ENCODE data around the gene REC114.
"Not testable (repeated sequence)": the region's sequence is repeated elsewhere in the genome, so short reads cannot be mapped to it uniquely, and the experiment has no call there.

REC114 gene, protein sequence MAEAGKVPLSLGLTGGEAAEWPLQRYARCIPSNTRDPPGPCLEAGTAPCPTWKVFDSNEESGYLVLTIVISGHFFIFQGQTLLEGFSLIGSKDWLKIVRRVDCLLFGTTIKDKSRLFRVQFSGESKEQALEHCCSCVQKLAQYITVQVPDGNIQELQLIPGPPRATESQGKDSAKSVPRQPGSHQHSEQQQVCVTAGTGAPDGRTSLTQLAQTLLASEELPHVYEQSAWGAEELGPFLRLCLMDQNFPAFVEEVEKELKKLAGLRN

DNA sequence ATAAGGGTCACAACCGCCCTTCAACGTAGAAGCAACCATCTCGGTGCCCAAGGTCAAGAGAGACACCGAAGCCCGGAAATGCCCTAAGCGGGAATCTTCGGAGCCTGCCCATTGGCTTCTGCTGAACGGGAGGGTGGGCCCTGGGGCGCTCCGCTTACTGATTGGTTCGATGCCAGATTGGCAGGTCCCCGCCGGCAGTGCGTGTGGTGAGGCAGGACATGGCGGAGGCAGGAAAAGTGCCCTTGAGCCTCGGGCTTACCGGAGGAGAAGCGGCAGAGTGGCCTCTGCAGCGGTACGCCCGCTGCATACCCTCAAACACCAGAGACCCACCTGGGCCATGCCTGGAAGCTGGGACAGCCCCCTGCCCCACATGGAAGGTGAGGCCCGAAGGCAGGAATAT lies at the start of gene REC114:
Gene REC114, plus strand, starts transcription at position 197 of the 400 bp plus-strand sequence. Its CDS starts 22 bp downstream, at position 219.
- DNase-seq (ENCODE audit: low read depth) = no peak

DNA sequence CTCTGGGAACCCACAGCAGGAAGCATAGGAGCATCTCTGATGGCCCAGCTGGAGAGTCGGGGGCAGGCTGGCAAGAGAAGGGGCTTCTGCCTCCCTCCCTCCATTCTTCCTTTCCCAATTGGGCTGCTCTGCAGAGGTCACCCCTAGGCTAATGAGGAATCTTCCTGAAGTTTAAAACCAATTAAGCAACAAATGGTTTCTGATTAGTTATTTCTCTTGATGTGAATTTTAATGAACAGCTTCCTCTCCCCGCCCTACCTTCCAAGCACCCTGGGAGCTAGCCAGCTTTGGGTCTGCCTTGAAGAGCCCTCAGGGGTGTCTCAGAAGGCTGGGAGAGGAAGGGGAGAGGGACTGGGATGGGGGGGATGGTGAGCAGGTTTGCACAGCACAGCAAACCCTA lies 49.6 kb upstream of the REC114 start:
- DNase-seq (ENCODE audit: low read depth) = no peak

DNA sequence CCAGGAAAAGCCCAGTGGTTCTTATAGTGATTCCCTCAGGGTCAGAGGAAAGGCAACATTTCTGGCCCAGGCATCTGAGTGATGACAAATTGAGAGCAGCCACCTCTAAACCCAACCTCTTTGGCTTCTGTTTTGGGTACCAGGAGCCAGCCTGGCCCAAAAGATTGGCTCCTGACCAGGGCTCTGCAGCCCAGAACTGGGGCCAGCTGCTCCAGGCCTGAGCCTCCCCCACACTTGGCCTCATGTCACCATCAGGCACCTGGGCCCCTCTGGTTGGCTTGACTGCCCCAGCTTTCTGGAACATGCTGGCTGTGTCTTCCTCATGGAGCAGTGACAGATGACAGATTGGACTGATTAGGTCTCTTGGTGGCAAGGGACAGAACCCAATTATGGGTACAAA lies 48.2 kb upstream of the REC114 start:
- DNase-seq (ENCODE audit: low read depth) = no peak

DNA sequence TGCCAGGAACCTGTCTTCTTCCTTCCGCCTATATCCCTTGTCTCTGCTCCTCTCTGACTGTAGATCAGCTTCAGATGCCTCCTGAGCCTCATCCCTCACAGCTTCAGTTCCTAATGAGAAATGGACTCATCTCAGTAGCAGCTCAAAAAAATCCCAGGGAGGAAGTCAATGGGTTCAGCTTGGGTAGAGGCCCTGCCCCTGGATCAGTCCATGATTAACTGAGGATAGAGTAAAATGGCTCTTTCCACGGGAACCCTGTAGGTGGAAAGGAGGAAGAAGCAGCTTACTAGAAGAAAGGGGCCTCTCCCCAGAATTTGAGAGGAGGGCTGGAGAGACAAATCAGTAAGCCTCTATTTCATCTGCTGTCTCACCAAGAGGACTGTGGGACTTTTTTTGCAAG lies 47.3 kb upstream of the REC114 start:
- no peak for DNase-seq (ENCODE audit: low read depth)

DNA sequence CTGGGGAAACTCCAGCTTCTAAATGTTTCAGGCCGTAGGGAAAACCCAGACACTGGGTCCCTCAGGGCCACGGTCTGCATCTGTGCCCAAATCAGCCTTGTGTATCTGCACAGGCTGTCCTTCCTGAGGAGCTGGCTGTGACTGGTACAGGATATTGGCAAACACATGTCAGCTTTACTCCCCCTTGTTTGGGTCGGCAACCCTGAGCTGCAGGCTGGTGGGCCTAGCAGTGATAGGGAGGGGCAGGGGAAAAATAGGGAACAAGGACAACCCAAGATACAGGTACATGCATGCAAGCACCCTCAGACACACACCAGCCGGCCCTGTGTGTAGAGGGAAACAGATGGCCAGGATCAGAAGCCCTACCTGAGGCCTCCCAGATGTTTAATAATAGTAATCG lies 45.5 kb upstream of the REC114 start:
- DNase-seq (ENCODE audit: low read depth) = no peak

DNA sequence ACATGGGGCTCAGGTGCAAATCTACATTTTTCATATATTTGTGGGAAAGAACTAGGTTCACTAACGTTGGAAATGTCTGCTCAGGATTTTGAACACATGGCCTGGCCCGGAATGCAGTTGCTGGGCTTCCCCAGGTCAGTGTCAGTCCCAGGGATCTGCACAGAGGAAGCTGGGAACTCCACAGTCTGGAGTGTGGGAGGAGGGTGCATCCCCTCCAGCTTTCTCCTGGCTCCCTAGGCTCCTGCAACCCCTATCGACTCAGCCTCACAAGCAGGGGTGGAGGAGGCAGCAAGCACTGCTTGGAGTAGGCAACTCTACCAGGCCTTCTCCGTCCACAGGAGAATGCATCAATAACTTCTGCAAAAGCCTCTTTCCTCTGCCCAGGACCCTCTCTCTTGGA lies 44.1 kb upstream of the REC114 start:
- no peak for DNase-seq (ENCODE audit: low read depth)

DNA sequence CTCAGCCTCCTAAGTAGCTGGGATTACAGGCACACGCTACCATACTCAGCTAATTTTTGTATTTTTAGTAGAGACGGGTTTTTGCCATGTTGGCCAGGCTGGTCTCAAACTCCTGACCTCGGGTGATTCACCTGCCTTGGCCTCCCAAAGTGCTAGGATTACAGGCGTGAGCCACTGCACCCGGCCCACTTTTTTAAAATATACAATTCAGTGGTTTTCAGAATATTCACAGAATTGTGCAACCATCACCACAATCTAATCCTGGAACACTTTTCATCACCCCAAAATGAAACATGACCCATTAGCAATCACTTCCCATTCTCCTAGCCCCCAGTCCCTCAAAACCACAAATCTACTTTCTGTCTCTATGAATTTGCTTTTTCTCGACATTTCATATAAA lies 42.7 kb upstream of the REC114 start:
- not testable (repeated sequence) for DNase-seq (ENCODE audit: low read depth)

DNA sequence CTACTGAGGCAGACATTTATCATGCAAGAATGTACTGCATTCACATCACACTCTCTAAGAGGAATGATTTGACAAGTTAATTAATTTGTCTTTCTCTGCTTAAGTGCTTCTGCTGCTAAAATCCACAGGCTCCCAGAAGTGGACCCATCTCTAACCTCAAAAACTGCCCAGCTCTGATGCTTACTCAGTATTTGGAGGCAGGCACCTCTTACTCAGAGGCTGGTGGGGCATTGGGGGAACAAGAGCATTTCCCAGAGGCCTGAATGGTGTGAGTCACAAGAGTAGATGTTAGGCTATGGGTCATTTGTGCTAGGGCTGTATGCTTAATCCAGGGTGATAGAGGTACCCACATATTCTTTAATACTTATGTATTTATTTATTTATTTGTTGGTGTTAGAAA lies 39.8 kb upstream of the REC114 start:
- DNase-seq (ENCODE audit: low read depth) = no peak

DNA sequence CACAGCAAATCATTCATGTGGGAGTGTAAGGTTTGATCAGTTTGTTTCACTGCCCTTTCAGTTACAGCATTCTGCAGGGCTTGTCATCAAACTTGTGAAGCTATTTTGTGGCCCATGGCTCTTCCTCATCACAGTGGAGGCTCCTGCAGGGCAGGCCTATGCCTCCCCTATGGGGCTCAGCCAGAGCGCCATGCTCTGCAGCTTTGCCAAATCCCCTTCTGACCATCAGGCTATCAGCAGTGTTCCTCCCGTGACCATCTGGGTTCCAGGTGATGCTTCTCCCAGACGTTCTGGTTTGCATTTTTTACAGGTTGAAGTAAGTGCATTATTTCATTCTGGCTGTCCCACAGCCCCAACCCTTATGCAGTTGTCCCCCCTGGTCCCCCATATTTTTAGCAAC lies 28.1 kb upstream of the REC114 start:
- no peak for DNase-seq (ENCODE audit: low read depth)

DNA sequence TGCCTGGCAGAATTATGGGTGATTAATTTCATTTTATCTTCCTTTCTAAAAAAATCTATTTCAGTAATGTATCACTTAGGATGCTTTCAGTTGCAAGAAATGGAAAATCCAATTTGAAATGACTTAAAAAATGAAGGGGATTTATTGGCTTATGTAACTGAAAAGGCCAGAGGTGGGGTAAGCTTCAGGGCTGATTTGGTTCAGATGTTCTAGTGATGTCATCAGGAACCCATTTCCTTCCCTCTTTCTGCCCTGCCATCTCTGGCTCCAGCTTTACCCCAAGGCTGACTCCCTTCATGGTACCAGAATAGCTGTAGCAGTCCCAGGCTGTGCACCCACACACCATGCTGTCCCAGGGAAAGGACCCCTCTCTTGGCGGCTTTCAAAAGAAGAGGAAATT lies 18.5 kb upstream of the REC114 start:
- DNase-seq (ENCODE audit: low read depth) = no peak

DNA sequence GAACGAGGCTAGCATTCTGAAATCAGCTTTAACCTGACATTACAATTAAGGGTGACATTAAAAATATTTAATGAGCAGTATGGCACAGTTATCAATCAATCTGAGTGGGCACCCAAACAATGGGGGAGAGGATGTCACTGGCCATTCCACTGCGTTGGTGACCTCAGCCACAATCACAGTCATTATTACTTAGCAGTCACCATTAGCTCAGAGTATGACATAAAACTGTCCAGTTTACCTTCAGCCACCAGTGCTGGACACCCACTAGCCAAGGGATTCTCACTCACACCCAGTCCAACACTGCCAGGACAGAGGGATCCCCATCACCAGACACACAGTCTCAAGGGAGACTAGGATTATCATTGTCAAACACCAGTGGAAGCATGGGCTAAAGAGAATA lies 17.5 kb upstream of the REC114 start:
- no peak for DNase-seq (ENCODE audit: low read depth)

DNA sequence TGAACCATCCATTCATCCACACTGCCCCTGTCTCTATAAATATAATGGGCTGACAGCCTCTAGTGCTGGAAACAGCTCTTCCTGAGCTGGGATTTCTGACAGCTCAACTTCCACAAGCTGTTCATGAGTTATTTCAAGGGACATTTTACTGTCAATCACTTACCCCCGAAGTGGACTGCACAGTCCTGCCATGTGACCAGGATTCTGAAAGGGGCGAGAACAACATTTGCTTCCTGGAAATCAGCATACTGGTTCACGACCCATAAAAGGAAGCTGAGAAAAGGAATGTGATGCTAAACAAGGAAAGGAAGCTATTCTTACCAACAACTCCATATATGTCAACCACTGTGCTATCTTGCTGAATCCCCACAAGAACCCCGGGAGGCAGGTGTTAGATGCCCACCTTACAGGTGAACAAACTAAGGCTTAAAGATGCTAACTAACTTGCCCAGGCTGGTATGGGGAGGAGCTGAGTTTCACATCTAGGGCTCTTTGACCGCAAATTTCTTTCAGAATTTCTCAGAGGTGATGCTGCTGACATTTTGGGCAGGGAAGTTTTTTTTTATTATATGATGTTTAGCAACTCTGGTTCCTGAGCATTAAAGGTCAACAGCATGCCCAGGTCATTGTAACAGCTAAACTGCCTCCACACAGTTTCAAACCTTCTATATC lies 16.5 kb upstream of the REC114 start:
- DNase-seq (ENCODE audit: low read depth) = no peak

DNA sequence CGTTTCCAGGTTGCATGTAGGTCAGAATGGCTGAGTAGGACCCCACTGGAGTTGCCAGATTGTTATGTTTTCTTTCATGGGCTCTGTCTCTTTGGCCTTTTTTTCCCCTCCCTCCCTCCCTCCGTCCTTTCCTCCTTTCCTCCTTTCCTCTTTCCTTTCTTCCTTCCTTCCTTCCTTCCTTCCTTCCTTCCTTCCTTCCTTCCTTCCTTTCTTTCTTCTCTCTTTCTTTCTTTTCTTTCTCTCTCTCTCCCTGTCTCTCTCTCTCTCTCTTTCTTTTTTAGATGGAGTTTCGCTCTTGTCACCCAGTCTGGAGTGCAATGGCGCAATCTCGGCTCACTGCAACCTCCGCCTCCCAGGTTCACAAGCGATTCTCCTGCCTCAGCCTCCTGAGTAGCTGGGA lies 11.6 kb upstream of the REC114 start:
- not testable (repeated sequence) for DNase-seq (ENCODE audit: low read depth)

DNA sequence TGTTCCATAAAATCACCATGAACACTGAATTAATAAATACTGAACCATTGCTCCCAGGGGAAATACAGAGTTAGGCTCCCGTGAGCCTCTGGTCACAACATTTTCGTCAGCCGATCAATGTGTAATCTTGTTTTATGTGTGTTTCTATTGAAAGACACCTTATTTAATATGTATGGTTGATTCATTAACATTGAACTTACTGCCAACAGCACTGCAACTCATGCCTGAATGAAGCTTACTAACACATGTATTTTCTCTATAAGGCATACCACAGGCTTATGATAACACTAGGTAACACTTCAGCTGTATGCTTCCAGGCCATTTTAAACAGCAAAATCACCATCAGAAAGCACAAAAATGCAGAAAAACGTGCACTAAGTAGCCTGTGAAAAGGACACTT lies 9.1 kb upstream of the REC114 start:
- DNase-seq (ENCODE audit: low read depth) = no peak

DNA sequence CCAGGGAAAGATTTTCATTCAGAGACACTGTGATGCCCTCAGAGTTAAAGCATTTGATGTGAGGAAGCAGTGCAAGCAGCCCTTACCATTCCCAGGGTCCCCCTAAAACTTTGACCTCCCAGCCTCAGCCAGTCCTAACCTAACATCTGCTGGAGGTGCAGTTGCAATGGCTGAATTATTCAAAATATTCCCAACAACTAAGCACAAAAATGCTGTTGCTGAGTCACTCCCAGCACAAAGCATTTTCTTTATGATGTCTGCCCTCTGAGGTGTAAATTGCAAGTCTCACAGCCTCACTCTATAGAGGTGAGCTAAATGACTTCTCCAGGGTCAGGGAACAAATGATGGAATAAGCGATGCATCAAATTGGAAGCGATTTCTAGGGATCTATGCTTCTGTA lies 6.4 kb upstream of the REC114 start:
- DNase-seq (ENCODE audit: low read depth) = no peak

DNA sequence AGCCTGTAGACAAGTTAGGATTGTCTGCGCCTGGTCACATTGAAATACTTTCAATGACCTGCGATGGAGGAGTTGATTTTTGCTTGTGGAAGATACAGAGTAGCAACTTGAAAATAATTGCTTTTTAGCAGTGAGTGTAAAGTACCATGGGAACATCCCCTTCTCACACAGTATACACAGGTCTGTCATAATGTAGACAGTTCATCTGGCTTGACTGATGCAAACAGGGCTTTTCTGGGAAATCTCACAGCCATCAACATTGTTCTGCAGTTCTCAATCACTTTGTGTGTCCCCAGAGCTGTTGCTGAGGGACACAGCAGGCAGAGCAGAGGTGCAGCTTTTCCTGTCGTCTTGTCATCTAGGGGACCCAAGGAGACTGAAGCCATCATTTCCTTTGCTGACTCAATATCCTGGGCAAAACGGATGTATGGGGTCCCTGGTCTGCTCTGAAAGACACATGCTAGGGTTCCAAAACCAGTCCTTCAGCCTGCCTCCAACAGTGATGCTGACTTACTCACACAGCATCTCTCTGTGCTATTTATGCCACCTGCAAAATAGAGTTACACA lies 5.3 kb upstream of the REC114 start:
- DNase-seq (ENCODE audit: low read depth) = no peak

DNA sequence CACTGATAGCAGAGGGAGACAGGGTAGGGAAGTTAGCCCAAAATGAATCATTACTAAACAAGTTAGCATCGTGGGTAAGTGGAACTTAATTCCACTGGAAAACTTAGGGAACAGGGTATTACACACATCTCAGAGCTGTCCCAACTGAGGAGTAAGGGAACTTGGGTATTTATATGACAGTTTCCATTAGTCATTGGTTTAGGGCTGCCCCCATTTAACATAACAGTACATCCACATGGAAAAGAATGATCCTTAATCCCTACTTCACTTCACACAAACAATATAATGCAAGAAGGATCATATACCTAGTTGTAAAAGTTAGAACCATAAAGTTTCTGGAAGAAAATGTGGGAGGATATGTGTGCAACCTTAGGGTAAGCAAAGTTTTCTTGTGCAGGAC lies 4.3 kb upstream of the REC114 start:
- no peak for DNase-seq (ENCODE audit: low read depth)

DNA sequence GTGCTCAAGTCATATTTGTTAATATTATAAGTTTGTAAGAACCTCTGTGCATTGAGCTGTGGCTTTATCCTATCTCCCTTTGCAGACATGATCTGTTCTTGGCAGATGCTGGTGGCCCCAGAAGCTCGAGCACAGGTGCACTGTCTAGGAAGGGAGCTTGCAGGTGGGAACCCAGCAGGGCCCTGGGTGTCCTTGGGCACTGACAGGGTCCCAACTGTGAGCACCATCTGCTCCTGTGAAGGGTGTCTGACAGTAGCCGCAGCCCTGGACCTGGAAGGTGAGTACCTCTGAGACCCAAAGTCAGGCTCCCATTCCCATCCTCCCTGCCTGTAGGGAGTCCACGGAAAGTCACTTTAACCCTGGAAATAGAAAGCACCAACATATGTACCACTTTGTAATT lies 2.4 kb upstream of the REC114 start:
- DNase-seq (ENCODE audit: low read depth) = no peak

DNA sequence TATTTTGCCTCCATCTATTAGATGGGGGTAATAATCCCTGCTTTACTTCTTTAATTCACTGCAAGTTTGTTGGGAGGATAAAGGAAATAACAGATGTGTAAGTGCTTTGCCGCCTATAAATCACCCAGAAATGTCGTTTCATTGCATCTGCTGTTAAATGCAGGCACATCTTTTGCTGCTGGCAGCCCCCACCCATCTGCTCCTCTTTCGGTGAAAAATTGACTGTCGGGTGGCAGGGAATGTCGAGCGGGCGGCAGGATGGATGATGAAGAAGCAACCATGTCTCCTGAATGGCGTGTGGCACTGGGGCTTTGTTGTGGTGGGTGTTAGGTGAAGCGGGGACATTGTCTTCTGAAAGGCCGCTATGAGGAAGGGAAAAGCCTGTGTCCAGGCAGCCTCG lies 543 bp upstream of the REC114 start:
- no peak for DNase-seq (ENCODE audit: low read depth)

DNA sequence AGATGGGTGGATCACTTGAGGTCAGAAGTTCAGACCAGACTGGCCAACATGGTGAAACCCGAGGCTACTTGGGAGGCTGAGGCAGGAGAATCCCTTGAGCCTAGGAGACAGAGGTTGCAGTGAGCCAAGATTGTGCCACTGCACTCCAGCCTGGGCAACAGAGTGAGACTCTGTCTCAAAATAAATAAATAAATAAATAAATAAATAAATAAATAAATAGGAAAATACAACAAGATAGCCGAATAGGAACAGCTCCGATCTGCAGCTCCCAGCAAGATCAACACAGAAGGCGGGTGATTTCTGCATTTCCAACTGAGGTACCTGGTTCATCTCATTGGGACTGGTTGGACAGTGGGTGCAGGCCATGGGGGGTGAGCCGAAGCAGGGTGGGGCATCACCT lies 4.5 kb downstream of the REC114 start:
- DNase-seq (ENCODE audit: low read depth) = not testable (repeated sequence)

DNA sequence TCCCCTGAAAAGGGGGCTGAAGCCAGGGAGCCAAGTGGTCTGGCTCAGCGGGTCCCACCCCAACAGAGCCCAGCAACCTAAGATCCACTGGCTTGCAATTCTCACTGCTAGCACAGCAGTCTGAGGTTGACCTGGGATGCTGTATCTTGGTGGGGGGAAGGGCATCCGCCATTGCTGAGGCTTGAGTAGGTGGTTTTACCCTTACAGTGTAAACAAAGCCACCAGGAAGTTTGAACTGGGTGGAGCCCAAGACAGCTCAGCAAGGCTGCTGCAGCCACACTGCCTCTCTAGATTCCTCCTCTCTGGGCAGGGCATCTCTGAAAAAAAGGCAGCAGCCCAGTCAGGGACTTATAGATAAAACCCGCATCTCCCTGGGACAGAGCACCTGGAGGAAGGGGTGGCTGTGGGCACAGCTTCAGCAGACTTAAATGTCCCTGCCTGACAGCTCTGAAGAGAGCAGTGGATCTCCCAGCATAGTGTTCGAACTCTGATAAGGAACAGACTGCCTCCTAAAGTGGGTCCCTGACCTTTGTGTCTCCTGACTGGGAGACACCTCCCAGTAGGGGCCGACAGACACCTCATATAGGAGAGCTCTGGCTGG lies 5.3 kb downstream of the REC114 start:
- DNase-seq (ENCODE audit: low read depth) = not testable (repeated sequence)

DNA sequence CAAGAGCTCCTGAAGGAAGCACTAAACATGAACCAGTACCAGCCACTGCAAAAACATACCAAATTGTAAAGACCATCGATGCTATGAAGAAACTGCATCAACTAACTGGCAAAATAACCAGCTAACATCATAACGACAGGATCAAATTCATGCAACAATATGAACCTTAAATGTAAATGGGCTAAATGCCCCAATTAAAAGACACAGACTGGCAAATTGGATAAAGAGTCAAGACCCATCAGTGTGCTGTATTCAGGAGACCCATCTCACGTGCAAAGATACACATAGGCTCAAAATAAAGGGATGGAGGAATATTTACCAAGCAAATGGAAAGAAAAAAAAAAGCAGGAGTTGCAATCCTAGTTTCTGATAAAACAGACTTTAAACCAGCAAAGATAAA lies 7.0 kb downstream of the REC114 start:
- DNase-seq (ENCODE audit: low read depth) = not testable (repeated sequence)

DNA sequence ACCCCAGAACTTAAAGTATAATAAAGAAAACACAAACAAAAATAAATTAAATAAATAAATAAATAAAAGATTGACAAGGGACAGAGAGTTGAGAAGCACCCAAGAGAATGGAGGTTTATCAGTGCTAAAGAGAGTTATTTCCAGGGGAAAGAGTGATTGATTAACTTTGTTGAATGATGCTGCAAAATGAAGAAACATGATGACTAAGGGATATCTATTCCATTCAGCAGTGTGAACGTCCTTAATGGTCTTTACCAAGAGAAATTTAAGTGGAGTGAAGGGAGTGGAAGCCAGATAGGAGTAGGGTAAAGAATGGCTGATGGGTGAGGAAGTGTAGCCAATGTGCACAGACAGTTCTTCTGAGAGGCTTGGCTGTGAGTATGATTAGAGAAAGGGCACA lies 11.1 kb downstream of the REC114 start:
- no peak for DNase-seq (ENCODE audit: low read depth)
